GM12865 (cell line): ENCODE measurements around the gene CREB5.
A peak's percentile ranks its signal among the peaks of the same experiment; 100 is the strongest.
"Not testable (repeated sequence)": the region's sequence is repeated elsewhere in the genome, so short reads cannot be mapped to it uniquely, and the experiment has no call there.

Experiments
- DNase-seq: peaks from one replicate; pipeline ENCODE4 v3.0.0; 2010; ENCODE audit warnings: low read depth
- H3K4me3 ChIP-seq: 2 replicates; pipeline ENCODE4 v1.5.1; 2011; ENCODE audit warnings: mild to moderate bottlenecking, low read depth, low read length, control low read depth
- CTCF ChIP-seq: IDR thresholded peaks from 2 replicates; pipeline ENCODE4 v1.5.1; 2011; ENCODE audit warnings: low read length, control low read depth, low read depth, inconsistent platforms; ENCODE audit not compliant: insufficient read depth; ENCODE audit errors: missing control alignments

CREB5 gene

DNA sequence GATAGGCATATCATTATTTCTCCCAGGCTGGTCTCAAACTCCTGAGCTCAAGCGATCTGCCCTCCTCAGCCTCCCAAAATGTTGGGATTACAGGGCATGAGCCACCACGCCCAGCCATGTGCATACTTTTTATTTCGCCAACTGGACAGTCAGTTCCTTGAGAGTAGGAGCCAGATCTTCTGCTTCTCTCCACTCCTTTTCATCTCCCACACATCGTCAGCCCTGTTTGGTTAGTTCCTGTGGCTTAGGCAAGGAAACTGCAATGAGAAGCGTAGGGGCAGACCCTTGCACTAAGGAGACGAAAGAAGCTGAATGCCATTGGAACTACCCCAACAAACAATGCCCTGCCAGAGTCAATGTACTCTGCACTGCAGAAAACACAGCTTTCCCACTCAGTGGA is 367.6 kb downstream of the CREB5 start:
- no peak for DNase-seq
- TF ChIP-seq CTCF, result no peak
- no peak overlapping the region for H3K4me3 ChIP-seq

DNA sequence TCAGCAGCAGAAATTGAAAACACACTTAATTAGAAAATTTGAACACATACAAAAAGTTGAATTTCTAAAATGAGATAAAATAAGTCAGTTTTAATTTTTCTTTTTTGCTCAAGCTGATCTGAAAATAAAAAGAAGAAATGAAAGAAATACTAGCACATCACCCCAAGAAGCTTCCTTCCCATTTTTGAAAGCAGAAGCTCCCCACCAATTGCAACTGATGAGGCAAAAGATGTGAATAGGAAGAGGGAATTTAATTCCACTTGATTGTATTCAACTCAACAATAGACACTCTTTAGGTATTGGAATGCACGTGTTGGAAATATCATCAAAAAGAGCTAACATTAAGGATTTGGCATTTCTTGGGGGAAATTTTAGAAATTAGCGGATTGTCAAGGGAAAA is 370.0 kb downstream of the CREB5 start:
- no peak overlapping the region for H3K4me3 ChIP-seq
- no peak for TF ChIP-seq CTCF
- no peak for DNase-seq

DNA sequence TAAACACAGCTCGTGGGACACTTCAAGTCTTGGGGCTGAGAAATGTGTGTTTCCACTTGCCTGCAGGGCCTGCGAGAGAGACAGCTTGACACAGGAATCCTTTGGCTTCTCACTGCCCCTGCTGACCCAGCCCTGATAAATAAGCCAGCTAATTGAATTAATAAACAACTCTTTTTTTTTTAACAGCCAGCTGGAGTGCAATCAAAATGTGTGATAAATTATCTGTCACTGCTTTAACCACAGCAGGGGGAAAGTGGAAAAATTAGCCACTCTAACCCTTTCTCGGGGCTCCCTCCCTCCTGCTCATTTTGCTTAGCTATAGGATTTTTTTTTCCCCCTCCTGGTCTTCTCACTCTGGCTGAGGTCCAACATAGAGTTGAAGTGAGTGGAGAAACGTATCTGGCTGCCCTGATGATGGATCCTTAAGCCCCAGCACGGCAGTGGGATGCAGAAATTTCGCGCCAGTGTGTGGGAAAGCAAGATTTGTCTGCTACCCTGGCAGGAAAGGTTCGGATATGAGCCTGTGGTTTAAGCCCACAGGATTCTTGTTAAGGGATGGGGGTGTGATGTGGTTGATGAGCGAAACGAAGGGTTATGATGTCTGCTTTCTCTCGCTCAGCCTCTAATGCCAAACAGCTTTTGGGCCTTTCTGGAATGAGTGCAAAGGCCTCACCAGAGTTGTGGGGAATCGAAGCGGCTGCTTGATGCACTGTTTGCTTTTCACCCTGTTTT is 372.0 kb downstream of the CREB5 start:
- no peak for DNase-seq
- no peak for TF ChIP-seq CTCF
- H3K4me3 ChIP-seq, result no peak overlapping the region

DNA sequence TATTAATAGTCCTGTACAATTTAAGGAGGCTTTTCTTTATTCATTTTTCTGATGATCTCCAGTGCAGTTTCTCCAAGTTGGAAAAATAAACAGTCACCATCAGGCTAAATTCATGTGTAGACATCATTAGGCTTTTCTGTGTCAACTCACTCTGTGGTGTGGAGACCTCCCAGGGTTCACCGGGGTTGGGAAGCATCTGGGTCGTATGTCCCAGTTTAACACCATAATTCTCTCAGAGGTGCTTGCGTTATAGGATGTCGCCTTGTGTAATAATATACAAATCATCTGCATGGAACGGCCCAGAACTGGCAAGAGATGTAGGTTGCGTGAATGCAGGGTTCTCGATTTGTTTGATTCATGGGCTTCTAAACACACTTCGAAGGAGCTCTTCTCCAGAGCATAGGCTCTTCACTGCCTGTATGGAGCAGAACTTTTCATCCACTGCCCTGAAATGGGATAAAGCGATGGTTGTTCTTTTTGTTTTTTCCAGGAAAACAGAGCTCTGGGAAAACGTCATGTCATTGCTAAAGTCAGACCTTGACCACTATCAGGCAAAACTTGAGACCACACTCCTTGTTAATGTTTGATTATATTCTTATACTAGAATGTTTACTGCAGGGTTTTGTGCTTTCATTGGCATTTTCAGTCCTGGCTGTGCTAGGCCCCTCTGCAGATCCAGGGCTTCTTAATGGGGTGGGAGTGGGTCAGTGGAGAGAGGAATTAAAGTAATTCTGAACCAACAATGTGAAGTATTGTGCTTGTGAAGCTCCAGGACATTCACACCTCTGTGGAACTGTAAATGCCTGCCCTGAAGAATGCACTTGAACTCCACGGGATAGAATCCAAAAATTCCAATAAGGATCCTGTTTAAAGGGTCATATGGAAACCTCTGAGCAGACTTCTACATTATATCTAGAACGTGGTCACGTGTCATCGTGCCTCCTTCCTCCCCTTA is 373.0 kb downstream of the CREB5 start:
- no peak for TF ChIP-seq CTCF
- no peak overlapping the region for H3K4me3 ChIP-seq
- no peak for DNase-seq

GRCh38 chr7:28786156-28786555 is 373.8 kb downstream of the CREB5 start:
- DNase-seq, H3K4me3 ChIP-seq: not testable (repeated sequence)

GRCh38 chr7:28787106-28787505 is 374.8 kb downstream of the CREB5 start:
- TF ChIP-seq CTCF, result no peak
- DNase-seq, result peak; percentile 20
- no peak overlapping the region for H3K4me3 ChIP-seq

- TF ChIP-seq CTCF, result no peak
- DNase-seq, result no peak
- H3K4me3 ChIP-seq, result no peak overlapping the region
These were observed 378.1 kb downstream of the CREB5 start for GRCh38 chr7:28790467-28790866.
